CD4-positive, alpha-beta memory T cell (primary cell): ENCODE data around the gene CPPED1. TPM values are rescaled to one million over a fixed set of nuclear protein-coding genes. Genes with fewer than 3 reads are reported as not detected.

Source experiments
- CTCF ChIA-PET: fragments of 350-600 bp; sonication (Branson Sonifier 250); formaldehyde crosslinking; loops from one replicate; lab custom pipeline; 2021; ENCODE audit warnings: inconsistent platforms; ENCODE audit not compliant: partially characterized antibody; lab: Charles Lee
- POLR2A ChIA-PET: fragments of 350-600 bp; sonication (Branson Sonifier 250); formaldehyde crosslinking; loops from one replicate; lab custom pipeline; 2021; ENCODE audit not compliant: partially characterized antibody; lab: Charles Lee
- DNase-seq, 5 donors: peaks; one replicate each; pipeline versions ENCODE4 v3.0.0 to v3.0.0-alpha.2; 2020 to 2022; ENCODE audit warnings: mixed read lengths in 1 of 5
- H3K27ac ChIP-seq: one replicate; pipeline ENCODE4 v1.7.0; 2013; ENCODE audit warnings: low read depth, low read length
- H3K27me3 ChIP-seq: 2 replicates; pipeline ENCODE4 v1.7.0; 2013; ENCODE audit warnings: mild to moderate bottlenecking, low read length, moderate library complexity; ENCODE audit not compliant: insufficient read depth
- H3K36me3 ChIP-seq: 2 replicates; pipeline ENCODE4 v1.7.0; 2013; ENCODE audit warnings: mild to moderate bottlenecking, low read length, moderate library complexity; ENCODE audit not compliant: insufficient read depth
- H3K4me1 ChIP-seq: 2 replicates; pipeline ENCODE4 v1.7.0; 2013; ENCODE audit warnings: mild to moderate bottlenecking, low read length, moderate library complexity; ENCODE audit not compliant: insufficient read depth
- H3K4me3 ChIP-seq, 2 donors: one replicate each; pipeline ENCODE4 v1.7.0; 2013; ENCODE audit warnings: low read length in 2 of 2, mild to moderate bottlenecking in 1 of 2
- H3K9me3 ChIP-seq, 2 donors: one replicate each; pipeline ENCODE4 v1.7.0; 2013; ENCODE audit warnings: low read length in 2 of 2, control low read depth in 1 of 2; ENCODE audit not compliant: control insufficient read depth in 1 of 2
- H3K27ac Mint-ChIP-seq, 7 donors: one replicate each; pipeline ENCODE4 v1.8.0; 2020 to 2021; ENCODE audit warnings: mixed read lengths in 7 of 7, mild to moderate bottlenecking in 6 of 7, inconsistent platforms in 3 of 7, moderate library complexity in 3 of 7
- H3K27me3 Mint-ChIP-seq, 2 donors: one replicate each; pipeline ENCODE4 v1.8.0; 2020 to 2021; ENCODE audit warnings: mixed read lengths in 2 of 2
- H3K36me3 Mint-ChIP-seq, 2 donors: one replicate each; pipeline ENCODE4 v1.8.0; 2020 to 2021; ENCODE audit warnings: mixed read lengths in 2 of 2, inconsistent platforms in 1 of 2, mild to moderate bottlenecking in 1 of 2
- H3K4me1 Mint-ChIP-seq, 4 donors: one replicate each; pipeline ENCODE4 v1.8.0; 2020 to 2021; ENCODE audit warnings: mixed read lengths in 4 of 4, mild to moderate bottlenecking in 1 of 4
- H3K4me3 Mint-ChIP-seq, 8 donors: one replicate each; pipeline ENCODE4 v1.8.0; 2020 to 2021; ENCODE audit warnings: mixed read lengths in 8 of 8, mild to moderate bottlenecking in 7 of 8, moderate library complexity in 6 of 8, inconsistent platforms in 3 of 8
- H3K9me3 Mint-ChIP-seq, 8 donors: one replicate each; pipeline ENCODE4 v1.8.0; 2020 to 2021; ENCODE audit warnings: mixed read lengths in 8 of 8, mild to moderate bottlenecking in 5 of 8, inconsistent platforms in 3 of 8, moderate library complexity in 1 of 8
- intact Hi-C: fragments of 100-400 bp; cut with micrococcal nuclease; formaldehyde crosslinking; loops from one replicate; pipeline ENCODE4 v1.15.1; 2023
- polyA plus RNA-seq, 2 donors: library from polyadenylated mRNA; unstranded; fragments of 300-500 nt; fragmentation: Illumina TruSeq; gene quantifications; one replicate each; pipeline ENCODE4 v1.2.3, GENCODE V29; 2021
- total RNA-seq, 2 experiments: library from RNA; stranded (reverse); gene quantifications; one replicate each; pipeline ENCODE4 v1.2.3, GENCODE V29; 2021

The CPPED1 gene
- total and polyA plus RNA-seq, 4 experiments from 2014 or later, result 7.6 to 12.2 (median 8.9) TPM

DNA sequence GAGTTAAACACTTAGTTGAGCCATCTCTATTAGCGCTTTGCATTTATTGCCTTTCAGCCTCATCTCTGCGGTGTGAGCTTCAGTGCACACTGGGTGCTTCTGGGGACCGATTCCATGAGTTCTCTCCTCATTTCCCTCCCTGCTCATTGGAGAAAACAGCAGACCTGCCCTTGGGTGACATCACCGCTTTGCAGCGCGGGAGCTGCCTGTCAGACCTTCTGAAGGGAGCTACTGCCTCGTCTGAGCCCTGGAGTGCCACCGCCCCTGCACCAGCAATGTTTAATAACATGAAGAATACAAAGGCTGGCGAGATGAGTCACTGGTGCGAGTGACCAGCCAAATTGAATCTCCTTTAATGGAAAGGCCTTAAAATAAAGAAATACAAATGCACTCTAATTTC, 30.2 kb upstream of the CPPED1 start:
- Mint-ChIP-seq H3K27me3 (peaks cover 13 to 28% of the 10 kb centered on the region in 2 donors), H3K4me3 (no peak overlapping the region), H3K9me3 (peaks cover 0 to 12% (median 4%) of the 10 kb centered on the region in 8 donors), H3K36me3 (peaks cover 0 to 1% of the 10 kb centered on the region in 2 donors), H3K4me1 (peaks cover 0 to 1% (median 0%) of the 10 kb centered on the region in 4 donors), H3K27ac (no peak overlapping the region)
- H3K9me3 ChIP-seq, result no peaks in the 10 kb centered on the region
- no peak overlapping the region for H3K4me3 ChIP-seq
- no peaks in the 10 kb centered on the region for H3K36me3 ChIP-seq
- no peaks in the 10 kb centered on the region for H3K4me1 ChIP-seq
- DNase-seq, result no peak
- CTCF ChIA-PET, result interaction anchor here (0.8 kb wide), 1 partner anchor 17 kb away, joined by 5 read pairs; no protein-coding TSS in a partner anchor
- H3K27ac ChIP-seq, result no peak overlapping the region
- intact Hi-C loops, result no loop called here
- POLR2A ChIA-PET, result no interaction called here
- H3K27me3 ChIP-seq, result no peaks in the 10 kb centered on the region

DNA sequence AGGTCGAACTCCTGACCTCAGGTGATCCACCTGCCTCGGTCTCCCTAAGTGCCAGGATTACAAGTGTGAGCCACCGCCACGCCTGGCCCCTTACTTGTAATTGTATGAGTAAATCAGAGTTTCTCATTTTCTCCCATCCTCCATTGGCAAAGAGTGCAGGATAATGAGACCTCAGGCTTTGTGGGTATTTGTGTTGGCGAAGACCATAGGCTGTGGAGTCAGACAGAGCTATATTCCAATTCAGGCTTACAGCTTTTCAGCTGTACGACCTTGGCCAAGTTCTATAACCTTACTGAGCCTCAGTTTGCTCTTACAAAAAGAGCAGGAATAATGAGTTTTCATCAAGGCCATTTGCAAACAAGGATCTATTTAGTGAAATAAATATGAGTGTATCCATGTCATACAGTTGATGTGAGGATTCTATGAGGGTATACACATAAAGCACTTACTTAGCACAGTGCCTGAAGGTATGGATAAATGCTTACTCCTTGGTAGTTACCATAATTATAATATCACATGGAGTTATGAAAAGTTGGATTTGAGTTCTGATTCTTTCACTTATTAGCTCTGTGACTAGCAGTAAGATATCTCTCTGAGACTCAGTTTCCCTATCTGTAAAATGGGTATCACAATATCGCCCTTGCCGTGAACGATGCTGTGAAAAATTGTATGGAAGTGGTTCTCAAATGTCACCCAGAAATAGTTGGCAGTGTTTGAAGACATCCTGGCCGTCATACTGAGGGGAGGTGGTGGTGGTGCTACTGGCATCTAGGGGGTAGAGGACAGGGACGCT, 25.6 kb upstream of the CPPED1 start:
- CTCF ChIA-PET, result interaction anchor here (1.3 kb wide), 1 partner anchor 11 kb away, joined by 3 read pairs; no protein-coding TSS in a partner anchor
- Histone ChIP-seq H3K36me3 (no peaks in the 10 kb centered on the region), H3K9me3 (no peaks in the 10 kb centered on the region), H3K27ac (no peak overlapping the region), H3K4me3 (no peak overlapping the region), H3K4me1 (no peaks in the 10 kb centered on the region), H3K27me3 (no peaks in the 10 kb centered on the region)
- Mint-ChIP-seq H3K4me1 (no peaks in the 10 kb centered on the region), H3K36me3 (no peaks in the 10 kb centered on the region), H3K27me3 (peaks cover 11 to 14% of the 10 kb centered on the region in 2 donors), H3K27ac (no peak overlapping the region), H3K4me3 (no peak overlapping the region), H3K9me3 (peaks cover 0 to 2% (median 0%) of the 10 kb centered on the region in 8 donors)
- DNase-seq, result no peak
- intact Hi-C loops, result no loop called here
- POLR2A ChIA-PET, result no interaction called here

DNA sequence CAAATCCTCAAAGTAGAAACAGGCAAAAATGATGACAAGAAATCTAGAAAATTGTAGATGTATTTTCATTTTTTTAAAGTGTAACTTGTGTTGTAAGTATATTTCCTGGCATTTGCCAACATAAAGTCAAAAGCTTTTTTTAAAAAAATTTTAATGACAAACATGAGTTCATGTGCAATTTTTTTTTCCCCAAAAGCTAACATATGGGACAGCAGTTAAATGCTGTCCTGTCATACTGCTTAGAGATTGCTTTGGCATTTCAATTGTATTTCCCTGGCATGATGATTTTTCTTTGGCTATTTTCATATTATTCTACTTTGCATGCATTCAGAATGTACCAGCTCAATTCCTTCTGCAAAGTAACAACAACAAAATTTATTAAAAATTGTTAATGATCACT, 24.5 kb upstream of the CPPED1 start:
- Mint-ChIP-seq H3K27ac (no peak overlapping the region), H3K4me1 (no peaks in the 10 kb centered on the region)
- no peak overlapping the region for H3K4me3 ChIP-seq

DNA sequence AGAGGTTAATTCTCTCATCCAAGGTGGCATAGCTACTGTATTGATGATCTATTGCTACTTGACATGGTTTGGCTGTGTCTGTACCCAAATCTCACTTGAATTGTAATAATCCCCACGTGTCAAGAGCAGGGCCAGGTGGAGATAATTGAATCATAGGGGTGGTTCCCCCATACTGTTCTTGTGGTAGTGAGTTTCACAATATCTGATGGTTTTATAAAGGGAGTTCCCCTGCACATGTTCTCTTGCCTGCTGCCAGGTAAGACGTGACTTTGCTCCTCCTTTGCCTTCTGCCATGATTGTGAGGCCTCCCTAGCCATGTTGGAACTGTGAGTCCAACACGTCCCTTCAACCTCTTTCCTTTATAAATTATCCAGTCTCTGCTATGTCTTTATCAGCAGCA, 22.9 kb upstream of the CPPED1 start:
- intact Hi-C loops, result no loop called here
- DNase-seq, result no peak
- Mint-ChIP-seq H3K4me3 (no peak overlapping the region), H3K27me3 (peaks cover 8 to 12% of the 10 kb centered on the region in 2 donors), H3K9me3 (peaks cover 0 to 2% (median 0%) of the 10 kb centered on the region in 8 donors), H3K4me1 (no peaks in the 10 kb centered on the region), H3K27ac (no peak overlapping the region), H3K36me3 (no peaks in the 10 kb centered on the region)
- ChIA-PET POLR2A (no interaction called here), CTCF (no interaction called here)
- Histone ChIP-seq H3K27ac (no peak overlapping the region), H3K9me3 (no peaks in the 10 kb centered on the region), H3K4me3 (no peak overlapping the region), H3K4me1 (no peaks in the 10 kb centered on the region), H3K27me3 (no peaks in the 10 kb centered on the region), H3K36me3 (no peaks in the 10 kb centered on the region)

More for the DNA sequence above, 24.5 kb upstream of the CPPED1 start:
- H3K4me1 ChIP-seq, result no peaks in the 10 kb centered on the region
- Mint-ChIP-seq H3K27me3 (peaks cover 10 to 11% of the 10 kb centered on the region in 2 donors), H3K9me3 (peaks cover 0 to 2% (median 0%) of the 10 kb centered on the region in 8 donors), H3K36me3 (no peaks in the 10 kb centered on the region), H3K4me3 (no peak overlapping the region)
- no peak overlapping the region for H3K27ac ChIP-seq
- POLR2A ChIA-PET, result no interaction called here
- no peaks in the 10 kb centered on the region for H3K36me3 ChIP-seq
- no peaks in the 10 kb centered on the region for H3K9me3 ChIP-seq
- no peak for DNase-seq
- no peaks in the 10 kb centered on the region for H3K27me3 ChIP-seq
- intact Hi-C loops, result no loop called here
- CTCF ChIA-PET, result interaction anchor here (1.3 kb wide), 1 partner anchor 10 kb away, joined by 3 read pairs; no protein-coding TSS in a partner anchor

DNA sequence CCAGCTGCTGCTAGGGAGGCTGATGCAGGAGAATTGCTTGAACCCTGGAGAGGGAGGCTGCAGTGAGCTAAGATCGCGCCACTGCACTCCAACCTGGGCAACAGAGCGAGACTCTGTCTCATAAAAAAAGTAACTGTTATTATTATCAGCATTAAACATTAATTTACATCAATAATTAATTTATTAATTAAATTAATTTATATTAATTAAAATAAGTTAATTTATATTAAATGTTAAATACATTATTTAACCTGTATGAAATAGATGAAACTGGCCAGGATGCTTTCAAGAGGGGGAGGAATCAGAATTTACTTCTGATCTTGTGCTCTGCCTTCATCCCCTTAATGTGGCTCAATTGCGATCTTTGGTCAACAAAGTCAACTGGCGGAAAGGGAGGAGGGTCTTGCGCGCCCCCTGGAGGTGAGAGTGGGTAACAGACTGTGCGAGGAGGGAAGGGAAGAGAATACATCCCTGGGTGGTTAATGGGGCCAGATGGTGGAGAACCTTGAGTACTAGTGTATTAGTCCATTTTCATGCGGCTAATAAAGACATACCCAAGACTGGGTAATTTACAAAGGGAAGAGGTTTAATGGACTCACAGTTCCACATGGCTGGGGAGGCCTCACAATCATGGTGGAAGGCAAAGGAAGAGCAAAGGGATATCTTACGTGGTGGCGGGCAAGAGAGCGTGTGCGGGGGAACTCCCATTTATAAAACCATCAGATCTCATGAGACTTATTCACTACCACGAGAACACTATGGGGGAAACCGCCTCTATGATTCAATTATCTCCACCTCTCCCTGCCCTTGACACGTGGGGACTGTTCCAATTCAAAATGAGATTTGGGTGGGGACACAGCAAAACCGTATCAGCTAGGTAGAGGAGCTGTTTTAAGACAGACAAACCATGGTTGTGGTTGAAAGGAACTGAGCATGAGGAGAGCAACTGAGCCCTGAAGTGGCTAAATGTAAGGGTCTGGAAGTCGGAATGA, 15.7 kb upstream of the CPPED1 start:
- H3K9me3 Mint-ChIP-seq, result peaks cover 0 to 2% (median 0%) of the 10 kb centered on the region in 8 donors
- no peaks in the 10 kb centered on the region for H3K27me3 ChIP-seq
- H3K27ac Mint-ChIP-seq, result no peak overlapping the region
- peaks cover 3 to 5% (median 3%) of the 10 kb centered on the region in 4 donors for H3K4me1 Mint-ChIP-seq
- DNase-seq, result peak; percentile 51 to 67 (median 62)
- no peak overlapping the region for H3K27ac ChIP-seq
- H3K4me3 ChIP-seq, result no peak overlapping the region
- H3K27me3 Mint-ChIP-seq, result peaks cover 2 to 5% of the 10 kb centered on the region in 2 donors
- H3K4me3 Mint-ChIP-seq, result no peak overlapping the region
- ChIA-PET CTCF (interaction anchor here (0.9 to 3.8 kb wide), 5 partner anchors 15 to 740 kb away, joined by 3 to 38 read pairs (median 6); partner anchors contain the start of gene CPPED1), POLR2A (interaction anchor here (1.0 kb wide), 1 partner anchor 729 kb away, joined by 3 read pairs; no protein-coding TSS in a partner anchor)
- H3K4me1 ChIP-seq, result no peaks in the 10 kb centered on the region
- no peaks in the 10 kb centered on the region for H3K9me3 ChIP-seq
- no peaks in the 10 kb centered on the region for H3K36me3 Mint-ChIP-seq
- intact Hi-C loops, result loop anchor here (1.0 to 5.0 kb wide), 3 partner anchors 365 to 737 kb away; no protein-coding TSS in a partner anchor
- H3K36me3 ChIP-seq, result no peaks in the 10 kb centered on the region

DNA sequence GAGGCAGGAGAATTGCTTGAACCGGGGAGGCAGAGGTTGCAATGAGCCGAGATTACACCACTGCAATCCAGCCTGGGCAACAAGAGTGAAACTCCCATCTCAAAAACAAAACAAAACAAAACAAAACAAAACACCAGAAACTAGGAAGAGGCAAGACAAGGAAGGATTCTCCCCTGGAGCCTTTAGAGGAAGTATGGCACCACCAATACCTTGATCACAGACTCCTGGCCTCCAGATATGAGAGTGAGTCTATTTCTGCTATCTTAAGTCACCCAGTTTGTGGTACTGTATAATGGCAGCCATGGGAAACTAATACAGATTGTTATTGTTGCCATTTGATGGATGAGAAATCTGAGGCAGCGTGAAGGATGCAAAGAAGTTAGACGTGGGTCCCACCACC, 14.6 kb upstream of the CPPED1 start:
- Mint-ChIP-seq H3K27ac (no peak overlapping the region), H3K9me3 (peaks cover 0 to 2% (median 0%) of the 10 kb centered on the region in 8 donors), H3K27me3 (peaks cover 2 to 5% of the 10 kb centered on the region in 2 donors), H3K4me1 (peaks cover 3 to 5% (median 3%) of the 10 kb centered on the region in 4 donors), H3K36me3 (no peaks in the 10 kb centered on the region), H3K4me3 (no peak overlapping the region)
- ChIA-PET POLR2A (interaction anchor here (0.8 to 1.0 kb wide), 2 partner anchors 14 to 728 kb away, joined by 3 to 4 read pairs; partner anchors contain the start of gene CPPED1), CTCF (interaction anchor here (0.9 to 3.8 kb wide), 6 partner anchors 11 to 739 kb away, joined by 3 to 38 read pairs (median 3); partner anchors contain the start of gene CPPED1)
- Histone ChIP-seq H3K9me3 (no peaks in the 10 kb centered on the region), H3K27ac (no peak overlapping the region), H3K4me3 (no peak overlapping the region), H3K4me1 (no peaks in the 10 kb centered on the region), H3K27me3 (no peaks in the 10 kb centered on the region), H3K36me3 (no peaks in the 10 kb centered on the region)
- intact Hi-C loops, result loop anchor here (2.0 to 5.0 kb wide), 2 partner anchors 364 to 736 kb away; no protein-coding TSS in a partner anchor
- no peak for DNase-seq
